ENCODE data around the gene PRSS35. TPM values are rescaled to one million over a fixed set of nuclear protein-coding genes. Genes with fewer than 3 reads are reported as not detected.

The PRSS35 gene
- total RNA-seq, 3 donors from 2014 or later = not detected

DNA sequence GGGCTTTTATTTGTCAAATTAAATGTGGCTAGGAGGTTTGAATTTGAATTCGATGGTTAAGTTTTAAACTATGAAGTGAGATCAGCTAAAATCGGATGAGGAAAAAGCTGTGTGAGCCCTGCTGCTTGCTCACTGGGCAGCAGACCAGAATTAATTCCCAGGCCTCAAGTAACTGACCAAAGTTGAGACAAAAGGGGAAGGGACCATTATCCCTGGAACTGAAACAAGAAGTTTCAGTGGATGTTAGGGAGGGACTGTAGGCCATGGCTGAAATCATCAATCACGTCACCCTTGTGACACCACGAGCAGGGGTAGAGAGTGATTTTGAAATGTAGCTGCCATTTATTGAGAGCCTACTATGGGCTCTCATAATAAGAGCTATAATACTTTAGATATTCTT lies 7.0 kb upstream of the PRSS35 start:
- intact Hi-C loops (cut with DNase I; ENCODE audit: low total_unique reads) = no loop called here
- no peaks in the 10 kb centered on the region for H3K27me3 ChIP-seq
- no peaks in the 10 kb centered on the region for H3K4me1 ChIP-seq
- H3K27ac ChIP-seq = no peak overlapping the region
- no peaks in the 10 kb centered on the region for H3K36me3 ChIP-seq
- no peak for DNase-seq (ENCODE audit: low spot score in 2 of 2)
- no peaks in the 10 kb centered on the region for H3K9me3 ChIP-seq
- no peak overlapping the region for H3K4me3 ChIP-seq
- TF ChIP-seq CTCF (IDR thresholded peaks at IDR 0.05) (no peak), POLR2A (IDR thresholded peaks at IDR 0.05) (no peak), POLR2AphosphoS5 (IDR thresholded peaks at IDR 0.05) (no peak)

- DNase-seq (ENCODE audit: low spot score in 2 of 2) = no peak
- no peaks in the 10 kb centered on the region for H3K36me3 ChIP-seq
- no peaks in the 10 kb centered on the region for H3K27me3 ChIP-seq
- intact Hi-C loops (cut with DNase I; ENCODE audit: low total_unique reads) = no loop called here
- H3K4me3 ChIP-seq = no peak overlapping the region
- H3K27ac ChIP-seq = no peak overlapping the region
- H3K9me3 ChIP-seq = no peaks in the 10 kb centered on the region
- TF ChIP-seq POLR2A (IDR thresholded peaks at IDR 0.05) (no peak), POLR2AphosphoS5 (IDR thresholded peaks at IDR 0.05) (no peak), CTCF (IDR thresholded peaks at IDR 0.05) (no peak)
- H3K4me1 ChIP-seq = no peaks in the 10 kb centered on the region
Measured at GRCh38 chr6:83509441-83509840, 2.9 kb upstream of the PRSS35 start.

GRCh38 chr6:83510791-83511190 lies 1.5 kb upstream of the PRSS35 start:
- no peaks in the 10 kb centered on the region for H3K4me1 ChIP-seq
- no peak overlapping the region for H3K4me3 ChIP-seq
- intact Hi-C loops (cut with DNase I; ENCODE audit: low total_unique reads) = no loop called here
- no peaks in the 10 kb centered on the region for H3K27me3 ChIP-seq
- H3K9me3 ChIP-seq = no peaks in the 10 kb centered on the region
- no peak for DNase-seq (ENCODE audit: low spot score in 2 of 2)
- TF ChIP-seq POLR2AphosphoS5 (IDR thresholded peaks at IDR 0.05) (no peak), CTCF (IDR thresholded peaks at IDR 0.05) (no peak), POLR2A (IDR thresholded peaks at IDR 0.05) (no peak)
- H3K27ac ChIP-seq = no peak overlapping the region
- no peaks in the 10 kb centered on the region for H3K36me3 ChIP-seq

- no peaks in the 10 kb centered on the region for H3K36me3 ChIP-seq
- TF ChIP-seq POLR2AphosphoS5 (IDR thresholded peaks at IDR 0.05) (no peak), POLR2A (IDR thresholded peaks at IDR 0.05) (no peak), CTCF (IDR thresholded peaks at IDR 0.05) (no peak)
- intact Hi-C loops (cut with DNase I; ENCODE audit: low total_unique reads) = no loop called here
Measured at GRCh38 chr6:83511266-83511665, 1.1 kb upstream of the PRSS35 start.

GRCh38 chr6:83514466-83514865 lies 2.1 kb downstream of the PRSS35 start:
- Histone ChIP-seq H3K9me3 (no peaks in the 10 kb centered on the region), H3K4me1 (no peaks in the 10 kb centered on the region), H3K36me3 (no peaks in the 10 kb centered on the region), H3K4me3 (no peak overlapping the region), H3K27ac (no peak overlapping the region), H3K27me3 (no peaks in the 10 kb centered on the region)
- TF ChIP-seq POLR2AphosphoS5 (IDR thresholded peaks at IDR 0.05) (no peak), POLR2A (IDR thresholded peaks at IDR 0.05) (no peak), CTCF (IDR thresholded peaks at IDR 0.05) (no peak)
- DNase-seq (ENCODE audit: low spot score in 2 of 2) = no peak
- intact Hi-C loops (cut with DNase I; ENCODE audit: low total_unique reads) = no loop called here

More at GRCh38 chr6:83511266-83511665, 1.1 kb upstream of the PRSS35 start:
- Histone ChIP-seq H3K27me3 (no peaks in the 10 kb centered on the region), H3K4me1 (no peaks in the 10 kb centered on the region), H3K4me3 (no peak overlapping the region), H3K9me3 (no peaks in the 10 kb centered on the region), H3K27ac (no peak overlapping the region)
- DNase-seq (ENCODE audit: low spot score in 2 of 2) = no peak

Measured in breast epithelium (tissue), 4 donors.